Measurements from ENCODE around the gene NHLH2.

The NHLH2 gene

DNA sequence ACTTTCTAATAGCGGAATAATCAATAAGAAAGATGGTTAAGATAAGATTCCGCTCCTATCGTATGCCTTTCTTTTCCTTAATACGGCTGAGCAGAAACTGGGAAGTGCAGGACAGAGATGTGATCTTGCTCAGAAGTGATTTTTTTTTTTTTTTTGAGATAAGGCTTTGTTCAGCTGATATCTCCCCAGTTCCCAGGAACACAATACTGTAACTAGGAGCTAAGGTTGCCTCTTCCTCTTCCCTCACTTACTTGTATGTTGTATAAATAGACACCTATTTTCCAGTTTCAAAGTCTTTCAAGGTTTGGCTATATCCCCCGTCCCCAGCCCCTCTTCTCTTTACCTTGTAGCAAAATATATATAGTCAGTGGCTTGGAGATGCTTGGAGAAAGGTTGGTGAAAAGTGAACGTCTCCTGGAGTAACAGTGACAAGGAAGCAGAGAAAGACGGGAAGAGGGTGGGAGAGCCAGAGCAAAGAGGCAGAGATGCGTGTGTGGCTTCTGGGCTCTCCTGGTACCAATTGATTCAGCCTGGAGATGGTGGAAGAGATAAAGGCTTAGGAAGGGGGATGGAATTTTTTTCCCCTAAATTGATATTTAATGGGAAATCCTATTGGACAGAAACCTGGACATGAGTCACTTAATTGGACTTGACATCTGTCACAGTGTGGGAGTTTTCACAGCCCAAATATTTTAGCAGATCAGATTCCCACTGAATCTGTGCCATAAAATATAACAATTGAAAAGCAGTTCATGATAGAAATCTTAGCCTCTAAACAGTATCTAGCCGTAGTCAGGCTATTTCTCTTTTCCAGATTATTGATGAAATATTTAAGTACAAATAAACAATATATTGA is at the start of gene NHLH2:
NHLH2 (minus strand) TSS at position 522 of the 856 bp plus-strand sequence. CDS start 2,754 bp downstream, outside the sequence.
- Histone ChIP-seq H3K9me3 (ENCODE audit: control insufficient read depth, low read length) (no peaks in the 10 kb centered on the region), H3K9ac (ENCODE audit: low read length) (no peak within 1 kb of the TSS), H3K4me3 (ENCODE audit: low read length) (no peak within 1 kb of the TSS), H3K27me3 (ENCODE audit: control insufficient read depth, insufficient read depth, low read length) (peaks cover 71% of the 10 kb centered on the region), H3K4me1 (ENCODE audit: control insufficient read depth, insufficient read depth, low read length) (peaks cover 8% of the 10 kb centered on the region), H3K36me3 (ENCODE audit: control insufficient read depth, insufficient read depth, low read length) (no peaks in the 10 kb centered on the region)

GRCh38 chr1:115890580-115890979 is 49.7 kb upstream of the NHLH2 start:
- Histone ChIP-seq H3K36me3 (ENCODE audit: control insufficient read depth, insufficient read depth, low read length) (no peaks in the 10 kb centered on the region), H3K4me1 (ENCODE audit: control insufficient read depth, insufficient read depth, low read length) (peaks cover 5% of the 10 kb centered on the region), H3K27me3 (ENCODE audit: control insufficient read depth, insufficient read depth, low read length) (no peaks in the 10 kb centered on the region), H3K4me3 (ENCODE audit: low read length) (no peak overlapping the region), H3K9me3 (ENCODE audit: control insufficient read depth, low read length) (no peaks in the 10 kb centered on the region), H3K9ac (ENCODE audit: low read length) (no peak overlapping the region)

- no peak overlapping the region for H3K4me3 ChIP-seq (ENCODE audit: low read length)
- H3K9me3 ChIP-seq (ENCODE audit: control insufficient read depth, low read length), result no peaks in the 10 kb centered on the region
- H3K9ac ChIP-seq (ENCODE audit: low read length), result no peak overlapping the region
- peaks cover 5% of the 10 kb centered on the region for H3K4me1 ChIP-seq (ENCODE audit: control insufficient read depth, insufficient read depth, low read length)
- H3K36me3 ChIP-seq (ENCODE audit: control insufficient read depth, insufficient read depth, low read length), result no peaks in the 10 kb centered on the region
- no peaks in the 10 kb centered on the region for H3K27me3 ChIP-seq (ENCODE audit: control insufficient read depth, insufficient read depth, low read length)
Measured at GRCh38 chr1:115888976-115889375, 48.0 kb upstream of the NHLH2 start.

DNA sequence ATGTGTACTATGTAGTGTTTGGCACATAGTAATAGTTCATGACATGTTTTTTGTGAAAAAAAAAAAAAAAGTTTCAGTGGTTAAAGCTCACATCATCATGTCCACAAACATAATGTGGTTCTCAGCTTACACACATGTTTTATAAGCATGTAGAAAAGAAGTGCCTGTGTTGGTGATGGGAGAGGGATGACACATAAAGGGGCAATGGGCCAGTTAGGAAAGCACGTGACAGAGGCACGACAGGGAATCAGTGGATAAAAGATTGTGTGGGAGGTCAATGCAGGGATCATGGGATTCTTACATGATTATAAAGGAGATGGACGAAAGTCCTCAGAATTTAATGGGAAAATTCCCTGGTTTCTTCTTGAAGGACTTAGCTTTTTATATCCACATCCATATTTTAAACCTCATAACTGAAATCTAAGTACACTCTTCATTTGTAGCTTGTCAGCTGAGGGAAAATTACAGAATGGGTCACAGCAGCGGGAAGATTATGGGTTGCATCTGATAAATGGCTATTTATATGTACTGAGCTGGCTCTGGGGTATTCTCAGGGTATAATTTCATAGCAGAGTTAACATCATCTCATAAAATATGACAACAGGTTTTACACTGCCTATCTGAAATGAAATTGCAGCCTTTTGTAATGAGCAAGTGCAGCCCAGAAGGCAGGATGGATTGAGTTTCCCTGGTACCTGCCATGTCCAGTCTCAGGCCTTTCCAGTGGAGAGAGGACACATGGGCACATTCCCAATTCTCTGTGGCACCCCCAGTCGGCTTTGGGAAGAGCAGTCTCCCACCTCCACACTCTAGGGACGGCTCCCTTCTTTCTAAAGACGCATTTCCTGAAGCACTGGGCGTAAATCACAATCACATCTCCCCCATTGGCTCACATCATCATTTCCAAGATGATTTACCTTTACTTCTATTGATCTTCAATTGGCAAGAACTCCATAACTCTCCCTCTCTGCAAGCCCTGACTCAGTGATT is 42.3 kb upstream of the NHLH2 start:
- H3K4me3 ChIP-seq (ENCODE audit: low read length), result no peak overlapping the region
- no peaks in the 10 kb centered on the region for H3K27me3 ChIP-seq (ENCODE audit: control insufficient read depth, insufficient read depth, low read length)
- H3K9me3 ChIP-seq (ENCODE audit: control insufficient read depth, low read length), result no peaks in the 10 kb centered on the region
- no peaks in the 10 kb centered on the region for H3K4me1 ChIP-seq (ENCODE audit: control insufficient read depth, insufficient read depth, low read length)
- H3K36me3 ChIP-seq (ENCODE audit: control insufficient read depth, insufficient read depth, low read length), result no peaks in the 10 kb centered on the region
- no peak overlapping the region for H3K9ac ChIP-seq (ENCODE audit: low read length)

DNA sequence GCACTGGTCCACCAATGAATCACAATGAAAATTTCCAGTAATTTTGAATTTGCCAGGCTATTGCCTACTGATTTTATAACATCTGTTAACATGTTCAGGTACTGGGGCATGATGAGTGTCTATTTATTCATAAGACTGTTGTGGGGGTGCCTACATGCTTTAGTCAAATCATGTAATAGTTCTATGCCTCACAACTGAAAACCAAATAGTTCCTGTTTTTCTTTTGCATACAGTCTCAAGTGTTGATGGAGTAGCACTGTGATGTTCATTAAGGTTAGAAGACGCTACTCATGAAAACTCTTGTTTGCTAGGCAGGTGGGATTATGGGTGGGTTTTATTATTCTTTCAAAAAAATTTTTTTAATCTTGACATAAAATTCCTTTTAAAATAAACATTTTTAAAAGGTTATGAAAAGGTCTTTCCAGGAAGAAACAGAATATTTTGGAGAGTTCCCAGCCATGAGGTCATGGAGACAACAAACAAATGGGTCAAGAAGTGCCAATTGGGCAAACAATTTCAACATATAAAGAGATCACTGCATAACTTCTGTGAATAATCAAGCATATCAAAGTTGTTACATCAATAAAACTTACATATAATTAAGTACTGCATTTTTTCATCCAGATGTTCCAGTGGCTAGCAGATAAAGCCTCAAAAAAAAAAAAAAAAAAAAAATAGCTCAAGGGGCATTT is 40.2 kb upstream of the NHLH2 start:
- Histone ChIP-seq H3K9me3 (ENCODE audit: control insufficient read depth, low read length) (no peaks in the 10 kb centered on the region), H3K36me3 (ENCODE audit: control insufficient read depth, insufficient read depth, low read length) (no peaks in the 10 kb centered on the region), H3K4me1 (ENCODE audit: control insufficient read depth, insufficient read depth, low read length) (no peaks in the 10 kb centered on the region), H3K9ac (ENCODE audit: low read length) (no peak overlapping the region), H3K4me3 (ENCODE audit: low read length) (no peak overlapping the region), H3K27me3 (ENCODE audit: control insufficient read depth, insufficient read depth, low read length) (no peaks in the 10 kb centered on the region)

DNA sequence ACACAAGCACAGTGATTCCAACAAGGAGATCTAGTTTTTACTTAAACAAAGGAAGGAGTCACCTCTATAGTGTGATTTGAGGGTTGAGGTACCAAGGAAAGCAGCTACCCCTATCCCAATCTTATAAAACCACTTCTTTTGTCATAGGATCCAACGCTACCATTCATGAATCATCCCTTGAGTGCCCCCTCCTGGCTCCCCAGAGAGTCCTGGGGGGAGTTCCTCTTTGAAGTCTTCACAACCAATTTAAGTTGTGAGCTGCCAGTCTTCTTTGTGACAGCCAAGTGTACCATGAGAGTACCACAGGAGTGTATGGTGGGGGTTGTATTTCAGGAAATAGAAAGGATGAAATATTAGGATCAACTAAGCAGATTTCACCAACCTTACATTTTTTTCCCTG is 39.1 kb upstream of the NHLH2 start:
- Histone ChIP-seq H3K36me3 (ENCODE audit: control insufficient read depth, insufficient read depth, low read length) (no peaks in the 10 kb centered on the region), H3K9ac (ENCODE audit: low read length) (no peak overlapping the region), H3K4me1 (ENCODE audit: control insufficient read depth, insufficient read depth, low read length) (no peaks in the 10 kb centered on the region), H3K27me3 (ENCODE audit: control insufficient read depth, insufficient read depth, low read length) (no peaks in the 10 kb centered on the region), H3K9me3 (ENCODE audit: control insufficient read depth, low read length) (no peaks in the 10 kb centered on the region), H3K4me3 (ENCODE audit: low read length) (no peak overlapping the region)

- Histone ChIP-seq H3K36me3 (ENCODE audit: control insufficient read depth, insufficient read depth, low read length) (no peaks in the 10 kb centered on the region), H3K4me1 (ENCODE audit: control insufficient read depth, insufficient read depth, low read length) (no peaks in the 10 kb centered on the region), H3K9ac (ENCODE audit: low read length) (no peak overlapping the region), H3K4me3 (ENCODE audit: low read length) (no peak overlapping the region), H3K9me3 (ENCODE audit: control insufficient read depth, low read length) (no peaks in the 10 kb centered on the region), H3K27me3 (ENCODE audit: control insufficient read depth, insufficient read depth, low read length) (no peaks in the 10 kb centered on the region)
Measured at GRCh38 chr1:115877511-115877910, 36.6 kb upstream of the NHLH2 start.

DNA sequence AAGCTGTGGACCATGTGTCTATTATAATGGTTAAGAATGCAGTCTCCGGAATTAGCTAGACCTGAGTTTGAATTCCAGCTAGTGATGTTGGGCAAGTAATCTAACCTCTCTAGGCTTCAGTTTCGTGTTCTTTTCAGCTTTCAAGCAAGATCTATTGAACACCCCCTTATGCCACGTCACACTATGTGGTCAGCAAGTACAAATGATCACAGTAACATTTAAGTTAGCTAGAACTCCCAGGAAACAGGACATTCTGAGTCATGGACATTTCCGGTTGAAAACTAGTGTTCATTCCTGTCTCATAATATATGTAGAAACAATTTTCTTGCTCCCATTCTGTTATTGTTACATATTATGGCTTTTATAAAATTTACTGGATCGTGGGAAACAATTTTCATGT is 34.0 kb upstream of the NHLH2 start:
- H3K36me3 ChIP-seq (ENCODE audit: control insufficient read depth, insufficient read depth, low read length), result no peaks in the 10 kb centered on the region
- no peak overlapping the region for H3K4me3 ChIP-seq (ENCODE audit: low read length)
- no peak overlapping the region for H3K9ac ChIP-seq (ENCODE audit: low read length)
- no peaks in the 10 kb centered on the region for H3K9me3 ChIP-seq (ENCODE audit: control insufficient read depth, low read length)
- H3K27me3 ChIP-seq (ENCODE audit: control insufficient read depth, insufficient read depth, low read length), result no peaks in the 10 kb centered on the region
- no peaks in the 10 kb centered on the region for H3K4me1 ChIP-seq (ENCODE audit: control insufficient read depth, insufficient read depth, low read length)

DNA sequence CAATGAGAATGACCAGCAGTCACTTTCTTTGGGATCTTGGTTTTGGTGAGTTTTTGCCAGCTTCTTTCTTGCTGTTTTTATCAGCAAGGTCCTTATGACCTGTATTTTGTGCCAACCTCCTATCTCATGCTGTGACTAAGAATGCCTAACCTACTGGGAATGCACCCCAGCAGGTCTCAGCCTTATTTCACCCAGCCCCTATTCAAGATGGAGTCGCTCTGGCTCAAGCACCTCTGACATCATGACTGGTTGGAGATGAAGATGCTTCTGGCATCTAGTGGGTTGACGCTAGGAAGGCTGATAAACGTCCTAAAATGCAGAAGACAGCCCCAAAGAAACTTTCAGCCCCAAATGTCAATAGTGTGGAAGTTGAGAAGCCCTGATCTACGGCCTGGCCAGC is 33.6 kb upstream of the NHLH2 start:
- Histone ChIP-seq H3K4me3 (ENCODE audit: low read length) (no peak overlapping the region), H3K27me3 (ENCODE audit: control insufficient read depth, insufficient read depth, low read length) (no peaks in the 10 kb centered on the region), H3K4me1 (ENCODE audit: control insufficient read depth, insufficient read depth, low read length) (no peaks in the 10 kb centered on the region), H3K36me3 (ENCODE audit: control insufficient read depth, insufficient read depth, low read length) (no peaks in the 10 kb centered on the region), H3K9ac (ENCODE audit: low read length) (no peak overlapping the region), H3K9me3 (ENCODE audit: control insufficient read depth, low read length) (no peaks in the 10 kb centered on the region)

DNA sequence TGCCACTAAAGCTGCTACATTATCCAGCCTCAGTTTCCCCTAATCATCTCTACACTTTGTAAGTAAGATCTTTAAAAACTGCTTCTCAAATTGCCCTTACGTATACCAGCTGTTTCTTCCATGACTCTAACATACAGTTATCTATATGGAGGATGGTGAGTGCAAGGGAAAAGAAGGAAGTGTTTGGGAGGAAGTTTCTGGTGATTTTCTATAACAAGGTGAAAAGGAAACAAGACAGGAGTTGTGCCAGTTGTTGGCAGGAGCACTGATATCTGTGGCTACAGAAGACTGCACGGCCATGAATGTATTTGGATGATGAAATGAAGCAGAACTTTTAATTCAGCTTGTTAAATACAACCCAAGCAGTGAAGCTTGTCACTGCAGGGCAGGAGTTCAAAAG is 32.3 kb upstream of the NHLH2 start:
- no peaks in the 10 kb centered on the region for H3K4me1 ChIP-seq (ENCODE audit: control insufficient read depth, insufficient read depth, low read length)
- H3K36me3 ChIP-seq (ENCODE audit: control insufficient read depth, insufficient read depth, low read length), result no peaks in the 10 kb centered on the region
- no peak overlapping the region for H3K9ac ChIP-seq (ENCODE audit: low read length)
- no peaks in the 10 kb centered on the region for H3K27me3 ChIP-seq (ENCODE audit: control insufficient read depth, insufficient read depth, low read length)
- no peaks in the 10 kb centered on the region for H3K9me3 ChIP-seq (ENCODE audit: control insufficient read depth, low read length)
- no peak overlapping the region for H3K4me3 ChIP-seq (ENCODE audit: low read length)

GRCh38 chr1:115869064-115869463 is 28.1 kb upstream of the NHLH2 start:
- no peaks in the 10 kb centered on the region for H3K9me3 ChIP-seq (ENCODE audit: control insufficient read depth, low read length)
- H3K36me3 ChIP-seq (ENCODE audit: control insufficient read depth, insufficient read depth, low read length), result no peaks in the 10 kb centered on the region
- H3K4me3 ChIP-seq (ENCODE audit: low read length), result no peak overlapping the region
- no peaks in the 10 kb centered on the region for H3K4me1 ChIP-seq (ENCODE audit: control insufficient read depth, insufficient read depth, low read length)
- H3K27me3 ChIP-seq (ENCODE audit: control insufficient read depth, insufficient read depth, low read length), result no peaks in the 10 kb centered on the region
- no peak overlapping the region for H3K9ac ChIP-seq (ENCODE audit: low read length)
